HG02678 (cell line): ENCODE data around the gene RPL6.
A peak's percentile ranks its signal among the peaks of the same experiment; 100 is the strongest.
"Not testable (repeated sequence)": the region's sequence is repeated elsewhere in the genome, so short reads cannot be mapped to it uniquely, and the experiment has no call there.

ENCODE experiments used
- ATAC-seq: cut with Tn5 transposase; IDR thresholded peaks from one replicate; pipeline ENCODE4 v1.9.1; 2021; ENCODE audit warnings: mild to moderate bottlenecking, moderate library complexity; ENCODE audit not compliant: unreplicated experiment

The RPL6 gene

DNA sequence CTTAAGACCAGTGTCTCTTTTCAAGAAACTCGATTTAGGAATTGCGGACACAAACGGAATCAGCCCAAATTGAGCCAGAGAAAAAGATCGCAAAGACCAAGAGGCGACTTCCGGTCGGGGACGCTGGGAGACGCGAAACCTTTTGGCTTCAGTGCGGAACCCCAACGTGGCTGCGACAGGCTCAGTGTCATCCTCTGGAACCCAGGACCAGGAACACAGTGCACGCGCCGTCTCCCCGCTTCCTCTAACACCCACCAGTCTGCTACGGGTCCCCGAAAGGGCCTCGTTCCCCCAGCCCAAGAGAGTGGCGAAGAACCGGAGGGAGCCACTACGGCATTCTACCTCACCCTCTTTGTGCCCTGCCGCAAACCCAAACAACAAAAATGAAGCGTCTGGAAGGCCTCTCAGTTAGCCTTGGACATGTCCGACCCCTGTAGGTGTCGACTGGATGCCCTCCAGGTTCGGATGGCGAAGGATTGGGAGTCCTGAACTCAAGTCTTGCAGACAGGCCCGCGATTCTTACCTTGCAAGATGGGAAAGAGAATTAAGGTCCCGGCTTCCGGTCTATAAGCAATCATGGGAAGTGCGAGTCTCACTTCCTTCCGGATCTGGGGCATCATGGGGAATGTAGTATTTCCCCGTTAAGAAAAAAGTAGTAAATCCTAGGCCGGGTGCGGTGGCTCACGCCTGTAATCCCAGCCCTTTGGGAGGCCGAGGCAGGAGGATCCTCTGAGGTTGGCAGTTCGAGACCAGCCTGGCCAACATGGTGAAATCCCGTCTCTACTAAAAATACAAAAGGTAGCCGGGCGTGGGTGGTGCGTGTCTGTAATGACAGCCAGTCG is at the start of gene RPL6:
Gene RPL6, minus strand, starts transcription at position 542 of the 842 bp plus-strand sequence. CDS start 949 bp downstream, outside the sequence.
- peak; percentile 85 for ATAC-seq

DNA sequence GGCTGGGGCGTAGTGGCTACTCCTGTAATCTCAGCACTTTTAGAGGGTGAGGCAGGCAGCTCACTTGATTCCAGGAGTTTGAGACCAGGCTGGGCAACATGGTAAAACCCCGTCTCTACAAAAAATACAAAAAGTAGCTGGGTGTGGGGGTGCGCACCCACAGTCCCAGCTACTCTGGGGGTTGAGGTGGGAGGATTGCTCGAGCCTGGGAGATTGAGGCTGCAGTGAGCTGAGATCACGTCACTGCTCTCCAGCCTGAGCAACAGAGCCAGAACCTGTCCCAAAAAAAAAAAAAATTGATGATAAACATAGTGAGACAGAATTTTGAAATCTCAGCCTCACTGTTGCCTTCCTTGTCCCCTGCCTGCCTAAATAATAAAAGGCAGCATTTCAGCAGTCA is 49.3 kb upstream of the RPL6 start:
- ATAC-seq = no peak

DNA sequence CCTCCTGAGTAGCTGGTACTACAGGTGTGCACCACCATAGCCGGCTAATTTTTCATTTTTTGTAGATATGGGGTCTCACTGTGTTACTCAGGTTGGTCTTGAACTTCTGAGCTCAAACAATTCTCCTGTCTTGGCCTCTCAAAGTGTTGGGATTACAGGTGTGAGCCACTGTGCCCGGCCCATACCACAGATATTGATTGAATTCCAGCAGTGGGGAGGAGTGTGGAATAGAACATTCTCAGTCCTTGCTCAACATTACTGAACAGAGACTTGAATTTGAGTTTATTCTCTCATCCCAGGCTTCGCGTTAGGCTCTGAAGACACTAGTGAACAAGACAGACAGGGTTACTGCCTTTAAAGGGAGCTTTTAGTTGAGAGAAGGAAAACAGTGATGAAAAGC is 48.9 kb upstream of the RPL6 start:
- no peak for ATAC-seq

DNA sequence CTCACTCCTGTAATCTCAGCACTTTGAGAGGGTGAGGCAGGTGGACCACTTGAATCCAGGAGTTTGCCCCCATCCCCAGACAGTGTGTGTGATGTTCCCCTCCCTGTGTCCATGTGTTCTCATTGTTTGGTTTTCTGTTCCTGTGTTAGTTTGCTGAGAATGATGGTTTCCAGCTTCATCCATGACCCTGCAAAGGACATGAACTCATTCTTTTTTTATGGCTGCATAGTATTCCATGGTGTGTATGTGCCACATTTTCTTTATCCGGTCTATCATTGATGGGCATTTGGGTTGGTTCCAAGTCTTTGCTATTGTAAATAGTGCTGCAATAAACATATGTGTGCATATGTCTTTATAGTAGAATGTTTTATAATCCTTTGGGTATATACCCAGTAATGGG is 47.7 kb upstream of the RPL6 start:
- ATAC-seq = not testable (repeated sequence)

DNA sequence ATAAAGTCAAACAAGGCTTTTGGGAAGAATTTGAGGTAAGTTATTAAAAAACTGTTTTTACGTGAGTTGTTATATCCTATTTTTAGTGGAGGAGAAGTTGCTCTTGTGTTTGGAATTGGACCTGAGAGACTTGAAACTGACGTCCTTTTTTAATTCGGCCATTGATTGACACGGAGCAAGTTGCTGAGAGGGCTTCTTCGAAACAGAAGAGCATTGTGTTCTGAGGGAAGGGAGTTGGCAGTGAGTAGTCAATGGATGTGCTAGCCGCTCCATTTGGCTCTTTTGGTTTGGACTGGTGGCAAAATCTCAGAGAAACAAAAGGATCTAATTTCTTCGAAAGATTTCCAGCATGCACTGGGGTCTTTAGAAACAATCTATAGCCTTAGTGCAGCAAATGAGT is 46.6 kb upstream of the RPL6 start:
- ATAC-seq = no peak

DNA sequence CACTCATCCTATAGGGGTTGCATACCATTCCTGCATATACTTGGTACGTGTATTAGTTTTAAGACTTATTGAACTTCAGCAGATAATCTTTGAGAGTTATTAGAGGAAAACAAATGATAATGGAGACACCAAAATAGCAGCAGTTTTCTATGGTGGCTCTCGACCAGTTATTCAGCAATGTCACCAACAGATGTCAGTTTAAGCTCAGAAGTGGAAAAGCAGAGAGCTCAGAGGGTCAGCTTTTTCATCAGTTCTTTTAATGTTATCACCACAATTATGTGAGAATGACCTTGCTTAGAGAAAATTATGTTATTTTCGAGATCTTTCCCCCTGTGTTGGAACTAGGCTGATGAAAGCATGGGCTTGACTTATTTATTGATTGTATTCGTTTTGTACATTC is 41.3 kb upstream of the RPL6 start:
- ATAC-seq = no peak

DNA sequence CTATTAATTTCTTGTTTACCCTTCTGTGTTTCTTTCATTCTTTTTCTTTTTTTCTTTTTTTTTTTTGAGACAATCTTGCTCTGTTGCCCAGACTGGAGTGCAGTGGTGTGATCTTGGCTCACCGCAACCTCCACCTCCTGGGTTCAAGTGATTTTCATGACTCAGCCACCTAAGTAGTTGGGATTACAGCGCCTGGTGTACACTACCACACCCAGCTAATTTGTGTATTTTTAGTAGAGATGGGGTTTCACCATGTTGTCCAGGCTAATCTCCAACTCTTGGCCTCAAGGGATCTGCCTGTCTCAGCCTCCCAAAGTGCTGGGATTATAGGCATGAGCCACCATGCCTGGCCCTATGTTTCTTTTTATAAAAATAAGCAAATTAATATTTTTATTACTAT is 38.8 kb upstream of the RPL6 start:
- ATAC-seq = not testable (repeated sequence)

DNA sequence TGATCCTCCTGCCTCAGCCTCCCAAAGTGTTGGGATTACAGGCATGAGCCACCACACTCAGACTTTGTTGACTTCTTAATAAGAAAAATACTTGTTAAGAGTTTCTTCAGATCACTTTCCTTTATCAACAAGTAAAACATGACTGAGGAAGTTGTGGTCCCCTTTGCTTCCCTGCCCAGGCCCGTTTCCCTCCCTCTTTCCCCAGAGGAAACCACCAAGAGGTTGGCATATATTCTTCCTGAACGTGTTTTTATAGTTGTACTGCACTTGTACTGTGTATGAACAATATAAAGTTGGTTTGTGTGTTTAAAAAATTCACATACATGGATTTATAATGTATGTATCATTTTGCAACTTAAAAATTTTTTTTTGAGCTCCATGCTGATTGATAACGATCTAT is 37.7 kb upstream of the RPL6 start:
- no peak for ATAC-seq

DNA sequence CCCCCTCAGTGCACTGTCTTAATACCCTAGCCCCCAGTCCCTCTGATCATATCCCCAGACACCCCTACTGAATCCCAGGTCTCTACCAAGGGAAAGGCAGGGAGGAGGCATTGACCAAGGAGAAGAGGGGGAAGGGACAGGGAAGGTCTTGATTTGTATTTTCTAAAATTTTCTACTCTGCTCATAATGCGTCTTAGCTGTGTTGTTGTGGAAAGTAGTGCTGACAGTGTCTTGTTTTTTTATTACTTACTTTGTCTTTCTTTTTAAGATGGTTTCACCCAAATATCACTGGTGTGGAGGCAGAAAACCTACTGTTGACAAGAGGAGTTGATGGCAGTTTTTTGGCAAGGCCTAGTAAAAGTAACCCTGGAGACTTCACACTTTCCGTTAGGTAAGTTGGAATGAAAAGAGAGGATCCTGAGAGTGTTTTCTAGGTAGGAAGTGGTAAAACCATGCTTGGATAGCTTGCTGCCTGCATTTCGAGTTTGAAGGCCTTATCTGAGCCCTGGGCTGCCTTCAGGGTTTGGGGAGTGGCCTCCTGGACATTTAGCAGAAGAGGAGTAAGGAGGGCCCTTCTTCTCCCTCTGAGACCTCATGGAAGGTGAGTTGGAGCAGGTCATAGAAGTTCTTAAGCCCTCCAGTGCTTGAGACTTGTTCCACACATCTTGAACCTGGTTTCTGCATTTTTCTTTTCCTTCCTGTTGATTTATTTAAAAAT is 36.8 kb upstream of the RPL6 start:
- ATAC-seq = no peak

DNA sequence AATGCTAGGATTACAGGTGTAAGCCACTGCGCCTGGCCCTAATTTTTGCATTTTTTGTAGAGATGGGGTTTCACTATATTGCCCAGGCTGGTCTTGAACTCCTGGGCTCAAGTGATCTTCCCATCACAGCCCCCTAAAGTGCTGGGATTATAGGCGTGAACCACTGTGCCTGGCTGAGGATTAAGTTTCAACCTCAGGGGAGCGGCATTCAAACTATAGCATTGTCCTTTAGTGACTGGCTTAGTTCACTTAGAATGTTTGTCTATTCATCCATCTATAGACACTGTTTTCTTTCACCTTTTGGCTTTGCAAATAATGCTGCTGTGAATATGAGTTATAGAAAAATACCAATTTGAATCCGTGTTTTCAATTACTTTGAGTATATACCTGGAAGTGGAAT is 34.5 kb upstream of the RPL6 start:
- ATAC-seq = no peak

DNA sequence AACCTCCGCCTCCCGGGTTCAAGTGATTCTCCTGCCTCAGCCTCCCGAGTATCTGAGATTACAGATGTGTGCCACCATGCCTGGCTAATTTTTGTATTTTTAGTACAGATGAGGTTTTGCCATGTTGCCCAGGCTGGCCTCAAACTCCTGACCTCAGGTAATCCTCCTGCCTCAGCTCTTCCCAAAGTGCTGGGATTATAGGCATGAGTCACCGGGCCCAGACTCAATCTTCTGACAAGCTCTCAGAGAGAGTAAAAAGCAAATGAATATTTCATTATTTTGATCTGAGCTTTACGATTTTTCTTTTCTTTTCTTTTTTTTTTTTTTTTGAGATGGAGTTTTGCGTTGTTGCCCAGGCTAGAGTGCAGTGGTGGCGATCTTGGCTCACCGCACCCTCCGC is 31.2 kb upstream of the RPL6 start:
- not testable (repeated sequence) for ATAC-seq

DNA sequence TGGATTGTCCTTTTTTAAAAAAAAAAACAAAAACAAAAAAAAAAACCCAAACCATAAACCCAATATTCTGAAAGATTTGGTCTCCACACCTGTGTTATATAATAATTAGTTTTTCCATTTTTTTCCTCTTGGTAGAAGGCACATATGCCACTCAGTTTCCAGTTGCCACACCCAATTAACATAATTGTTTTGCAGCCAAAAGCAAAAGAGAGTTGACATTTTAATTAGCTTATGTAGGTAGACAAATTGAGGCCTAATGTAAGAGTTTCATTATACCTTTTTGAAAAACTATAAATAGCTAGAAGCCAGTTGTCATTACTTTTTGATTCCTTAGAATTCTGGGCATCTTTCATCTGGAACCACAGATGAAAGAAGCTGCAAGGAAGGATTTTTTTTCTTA is 30.4 kb upstream of the RPL6 start:
- ATAC-seq = no peak

DNA sequence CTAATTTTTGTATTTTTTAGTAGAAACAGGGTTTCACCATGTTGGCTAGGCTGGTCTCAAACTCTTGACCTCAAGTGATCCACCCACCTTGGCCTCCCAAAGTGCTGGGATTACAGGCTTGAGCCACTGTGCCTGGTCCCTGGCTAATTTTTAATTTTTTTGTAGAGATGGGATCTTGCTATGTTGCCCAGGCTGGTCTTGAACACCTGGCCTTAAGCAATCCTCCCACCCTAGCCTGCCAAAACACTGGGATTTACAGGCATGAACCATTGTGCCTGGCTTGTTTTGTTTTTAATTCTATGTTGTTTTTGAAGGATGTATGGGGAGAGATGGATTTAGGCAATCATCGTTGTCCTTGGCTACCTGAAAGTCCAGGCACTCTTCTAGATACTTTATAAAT is 29.2 kb upstream of the RPL6 start:
- not testable (repeated sequence) for ATAC-seq

DNA sequence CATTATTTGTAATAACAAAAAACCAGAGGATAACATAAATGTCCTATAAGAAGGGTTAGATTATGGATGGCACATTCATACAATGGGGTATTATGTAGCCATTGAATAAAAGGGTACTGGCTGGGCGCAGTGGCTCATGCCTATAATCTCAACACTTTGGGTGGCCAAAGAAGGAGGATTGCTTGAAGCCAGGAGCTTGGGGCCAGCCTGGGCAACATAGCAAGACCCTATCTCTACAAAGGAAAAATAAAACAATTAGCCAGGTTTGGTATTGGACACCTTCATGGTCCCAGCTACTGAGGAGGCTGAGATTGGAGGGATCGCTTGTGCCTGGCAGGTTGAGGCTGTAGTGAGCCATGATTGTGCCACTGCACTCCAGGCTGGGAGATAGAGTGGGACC is 24.1 kb upstream of the RPL6 start:
- ATAC-seq = no peak

DNA sequence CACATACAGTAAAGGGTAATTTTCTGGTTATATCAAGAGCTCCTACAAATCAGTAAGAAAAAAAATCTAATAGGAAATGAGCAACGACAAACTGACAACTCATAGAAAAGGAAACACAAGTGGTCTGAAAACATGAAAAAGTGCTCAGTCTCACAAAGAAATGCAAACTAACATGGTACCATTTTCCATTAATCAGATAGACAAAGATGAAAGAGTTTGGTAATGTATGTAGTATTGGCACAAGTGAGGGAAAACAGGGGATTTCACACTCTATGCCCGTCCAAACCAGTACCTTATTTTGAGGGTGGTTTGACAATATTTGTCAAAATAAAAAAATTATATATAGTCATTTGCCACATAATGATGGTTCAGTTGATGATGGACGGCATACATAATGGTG is 22.6 kb upstream of the RPL6 start:
- no peak for ATAC-seq

DNA sequence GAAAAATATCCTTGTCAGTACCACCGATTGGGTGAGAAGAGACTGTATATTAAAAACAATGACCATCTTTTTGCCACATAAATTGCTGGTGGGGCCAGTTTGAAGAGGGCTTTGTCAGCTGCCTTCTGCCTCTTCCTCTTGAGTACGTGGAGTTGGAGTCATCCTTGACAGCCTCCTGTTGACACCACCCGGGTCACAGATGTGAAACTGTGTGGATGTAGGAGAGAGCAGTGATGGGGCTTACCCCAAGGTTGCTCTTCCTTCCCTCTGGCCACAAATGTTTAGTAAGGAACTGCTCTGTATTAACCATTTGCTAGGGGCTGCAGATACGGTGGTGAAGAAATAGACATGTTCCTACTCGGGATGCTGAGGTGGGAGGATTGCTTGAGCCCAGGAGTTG is 21.5 kb upstream of the RPL6 start:
- no peak for ATAC-seq

DNA sequence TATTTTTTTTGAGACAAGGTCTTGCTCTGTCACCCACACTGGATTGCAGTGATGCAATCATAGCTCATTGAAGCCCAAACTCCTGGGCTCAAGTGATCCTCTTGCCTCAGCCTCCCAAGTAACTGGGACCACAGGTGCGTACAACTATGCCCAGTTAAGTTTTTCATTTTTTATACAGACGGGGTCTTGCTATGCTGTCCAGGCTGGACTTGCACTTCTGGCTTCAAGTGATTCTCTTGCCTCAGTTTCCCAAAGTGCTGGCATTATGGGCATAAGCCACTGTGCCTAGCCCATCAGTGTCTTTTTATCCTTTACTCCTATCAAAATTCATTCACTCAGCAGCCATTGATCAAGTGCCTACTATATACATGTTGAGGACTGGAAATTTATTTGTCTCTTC is 18.4 kb upstream of the RPL6 start:
- no peak for ATAC-seq

DNA sequence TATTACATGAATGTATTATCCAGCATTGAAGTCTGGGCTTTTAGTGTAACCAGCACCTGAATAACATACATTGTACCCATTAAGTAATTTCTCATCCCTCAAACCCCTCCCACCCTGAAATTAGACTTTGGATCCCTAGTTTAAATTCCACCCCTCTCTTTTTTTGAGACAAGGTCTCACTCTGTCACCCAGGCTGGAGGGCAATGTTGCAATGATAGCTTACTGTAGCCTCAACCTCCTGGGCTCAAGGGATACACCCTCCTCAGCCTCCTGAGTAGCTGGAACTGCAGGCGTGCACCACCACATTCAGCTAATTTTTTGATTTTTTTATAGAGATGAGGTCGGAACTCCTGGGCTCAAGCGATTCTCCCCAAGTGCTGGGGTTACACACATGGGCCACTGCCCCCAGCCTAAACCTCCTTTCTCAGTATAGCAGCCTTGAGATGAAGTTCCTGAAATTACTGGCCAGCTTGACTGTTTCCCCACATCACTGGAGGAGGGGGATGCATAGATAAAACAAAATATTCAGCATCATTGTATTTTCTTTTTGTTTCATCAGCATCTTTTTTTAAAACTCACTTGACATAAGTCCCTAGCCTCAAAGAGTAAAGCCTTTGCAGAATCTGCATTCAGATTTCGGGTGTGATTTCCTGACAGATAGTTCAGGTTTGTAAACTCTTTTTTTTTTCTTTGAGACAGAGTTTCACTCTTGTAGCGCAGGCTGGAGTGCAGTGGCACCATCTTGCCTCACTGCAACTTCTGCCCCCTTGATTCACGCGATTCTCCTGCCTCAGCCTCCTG is 16.4 kb upstream of the RPL6 start:
- no peak for ATAC-seq

DNA sequence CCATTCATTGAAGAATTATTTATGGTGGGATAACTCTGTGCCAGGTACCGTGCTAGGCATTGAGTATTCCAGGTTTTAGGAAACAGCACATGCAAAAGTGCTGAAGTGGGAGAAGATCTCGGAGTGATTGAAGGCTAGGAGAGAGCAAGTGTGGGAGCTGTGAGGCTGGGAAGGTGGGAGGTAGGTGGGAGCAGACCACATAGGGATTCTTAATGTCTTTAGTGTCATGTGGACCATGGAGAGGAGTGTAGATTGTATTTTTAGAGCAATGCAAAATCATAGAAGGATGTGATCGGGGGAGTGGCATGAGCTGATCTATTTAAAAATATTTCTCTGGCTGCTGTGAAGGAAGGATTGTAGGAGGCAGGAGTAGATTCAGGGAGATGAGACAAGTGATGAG is 14.7 kb upstream of the RPL6 start:
- no peak for ATAC-seq

DNA sequence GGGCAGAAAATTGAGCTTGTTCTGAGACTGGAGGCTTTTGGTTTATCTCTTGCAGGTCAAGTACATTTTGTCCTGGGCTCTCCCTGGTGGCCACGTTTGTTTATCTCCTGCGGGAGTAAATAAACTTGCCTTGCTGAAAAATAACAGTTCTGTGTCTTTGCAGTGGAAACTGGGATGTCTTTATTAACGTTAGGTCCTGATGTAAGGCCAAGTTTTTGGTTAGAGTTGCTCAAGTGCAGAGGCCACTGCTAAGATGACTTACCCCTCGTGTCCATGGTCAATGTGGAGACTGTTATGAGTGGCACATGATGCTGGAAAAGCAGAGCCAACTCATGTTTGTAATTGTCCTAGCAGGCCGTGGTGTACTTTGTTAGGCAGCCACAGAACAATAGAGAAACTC is 13.1 kb upstream of the RPL6 start:
- no peak for ATAC-seq

DNA sequence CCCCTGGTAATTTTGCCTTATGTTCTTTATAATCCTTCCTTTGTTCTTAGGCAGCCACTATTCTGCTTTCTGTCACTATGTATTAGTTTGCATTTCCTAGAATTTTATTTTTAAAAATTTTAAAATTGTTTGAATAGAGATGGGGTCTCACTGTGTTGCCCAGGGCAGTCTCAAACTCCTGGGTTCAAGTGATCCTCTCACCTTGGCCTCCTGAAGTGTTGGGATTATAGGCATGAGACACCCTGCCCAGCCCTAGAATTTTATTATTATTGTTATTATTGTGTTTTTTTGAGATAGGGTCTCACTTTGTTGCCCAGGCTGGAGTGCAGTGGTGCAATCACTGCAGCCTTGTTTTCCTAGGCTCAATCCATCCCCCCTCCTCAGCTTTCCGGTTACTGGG is 12.0 kb upstream of the RPL6 start:
- ATAC-seq = no peak

DNA sequence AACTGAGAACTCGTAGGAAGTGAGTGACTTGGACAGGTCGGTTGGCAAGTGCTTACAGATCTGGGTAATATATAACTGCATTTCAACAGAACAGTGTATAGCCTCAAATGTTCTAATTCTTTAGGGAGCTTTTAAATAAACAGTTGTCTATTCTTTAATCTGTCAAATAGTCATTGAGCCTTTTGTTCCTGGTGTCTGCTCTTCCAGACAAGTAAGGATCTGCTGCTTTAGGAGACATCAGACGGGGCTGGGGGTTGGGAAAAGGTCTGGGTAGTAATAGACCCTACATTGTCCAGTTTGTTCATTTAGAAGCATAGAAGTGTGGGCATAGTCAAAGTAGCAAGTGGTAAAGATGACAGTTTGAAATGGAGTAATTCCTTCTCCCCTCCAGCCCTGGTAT is 11.3 kb upstream of the RPL6 start:
- no peak for ATAC-seq
